WTC11 (cell line): Measurements from ENCODE around the gene LCE2B. TPM values are rescaled to one million over a fixed set of nuclear protein-coding genes. Genes with fewer than 3 reads are reported as not detected.

Experiments used
- ATAC-seq: fragments of 200-7000 bp; cut with Tn5 transposase; 2 replicates; pipeline ENCODE4 v1.10.0; 2021; ENCODE audit warnings: mild to moderate bottlenecking, moderate library complexity
- CTCF ChIA-PET: fragments of 300-600 bp; sonication (Branson Sonifier 250); formaldehyde crosslinking; loops from one replicate; lab custom pipeline; 2021; ENCODE audit warnings: antibody characterized with exemption; lab: Charles Lee
- POLR2A ChIA-PET: fragments of 350-600 bp; sonication (Branson Sonifier 250); formaldehyde crosslinking; loops from one replicate; lab custom pipeline; 2021; ENCODE audit warnings: antibody characterized with exemption; lab: Charles Lee
- DNase-seq: peaks from one replicate; pipeline ENCODE4 v3.0.0; 2021; ENCODE audit warnings: low spot score
- H3K27ac Mint-ChIP-seq: 2 replicates; pipeline ENCODE4 v1.8.0; 2021; ENCODE audit warnings: mixed read lengths
- H3K27me3 Mint-ChIP-seq: 2 replicates; pipeline ENCODE4 v1.8.0; 2021; ENCODE audit warnings: low read depth, mild to moderate bottlenecking, moderate library complexity, mixed read lengths
- H3K36me3 Mint-ChIP-seq: 2 replicates; pipeline ENCODE4 v1.8.0; 2021; ENCODE audit warnings: mixed read lengths
- H3K4me1 Mint-ChIP-seq: 2 replicates; pipeline ENCODE4 v1.8.0; 2022; ENCODE audit warnings: mixed read lengths
- H3K4me3 Mint-ChIP-seq: 2 replicates; pipeline ENCODE4 v1.8.0; 2021; ENCODE audit warnings: mild to moderate bottlenecking, moderate library complexity, mixed read lengths
- H3K9me3 Mint-ChIP-seq: 2 replicates; pipeline ENCODE4 v1.8.0; 2021; ENCODE audit warnings: mixed read lengths
- CBFB ChIP-seq: sonication (generic); formaldehyde crosslinking; IDR thresholded peaks from 2 replicates; pipeline ENCODE4 v1.8.1; 2022; ENCODE audit warnings: mild to moderate bottlenecking, low read depth, missing genetic modification reagents
- ETV6 ChIP-seq: sonication (generic); formaldehyde crosslinking; IDR thresholded peaks from 2 replicates; pipeline ENCODE4 v1.8.1; 2022; ENCODE audit warnings: mild to moderate bottlenecking, missing genetic modification reagents
- FOXP1 ChIP-seq: sonication (generic); formaldehyde crosslinking; IDR thresholded peaks from 2 replicates; pipeline ENCODE4 v1.8.0; 2022; ENCODE audit warnings: missing genetic modification reagents, mild to moderate bottlenecking, moderate library complexity, borderline replicate concordance
- GABPB1 ChIP-seq: sonication (generic); formaldehyde crosslinking; IDR thresholded peaks from 2 replicates; pipeline ENCODE4 v1.8.1; 2023; ENCODE audit warnings: mild to moderate bottlenecking, missing genetic modification reagents
- GRHL2 ChIP-seq: fragments of 250-450 bp; sonication (Bioruptor Pico); IDR thresholded peaks from 2 replicates; pipeline ENCODE4 v1.8.0; 2022; ENCODE audit warnings: mild to moderate bottlenecking, moderate library complexity; ENCODE audit not compliant: insufficient replicate concordance, severe bottlenecking
- GTF2I ChIP-seq: fragments of 250-450 bp; sonication (Bioruptor Pico); conservative IDR thresholded peaks from 2 replicates; pipeline ENCODE4 v1.4.0; 2021; ENCODE audit warnings: mild to moderate bottlenecking
- HMGA2 ChIP-seq: fragments of 250-450 bp; sonication (Bioruptor Pico); IDR thresholded peaks from 2 replicates; pipeline ENCODE4 v1.4.0; 2021; ENCODE audit warnings: mild to moderate bottlenecking, moderate library complexity
- JAZF1 ChIP-seq: fragments of 250-450 bp; sonication (Bioruptor Pico); IDR thresholded peaks from 2 replicates; pipeline ENCODE4 v1.9.0; 2021; ENCODE audit warnings: moderate library complexity, mild to moderate bottlenecking, inconsistent platforms
- JUN ChIP-seq: sonication (generic); formaldehyde crosslinking; IDR thresholded peaks from 2 replicates; pipeline ENCODE4 v1.8.0; 2023; ENCODE audit warnings: mild to moderate bottlenecking, missing genetic modification reagents
- KAT7 ChIP-seq: sonication (generic); formaldehyde crosslinking; IDR thresholded peaks from 2 replicates; pipeline ENCODE4 v1.8.1; 2023; ENCODE audit warnings: missing genetic modification reagents, mild to moderate bottlenecking, borderline replicate concordance
- MXD4 ChIP-seq: fragments of 250-450 bp; sonication (Bioruptor Pico); IDR thresholded peaks from 2 replicates; pipeline ENCODE4 v1.8.0; 2021; ENCODE audit warnings: mild to moderate bottlenecking, moderate library complexity, borderline replicate concordance
- NR3C1 ChIP-seq: sonication (generic); formaldehyde crosslinking; conservative IDR thresholded peaks from 2 replicates; pipeline ENCODE4 v1.8.1; 2023; ENCODE audit warnings: low read depth, mild to moderate bottlenecking, missing genetic modification reagents
- OVOL2 ChIP-seq: fragments of 250-450 bp; sonication (Bioruptor Pico); IDR thresholded peaks from 2 replicates; pipeline ENCODE4 v1.9.0; 2021; ENCODE audit warnings: mild to moderate bottlenecking, borderline replicate concordance
- SOX15 ChIP-seq: fragments of 250-450 bp; sonication (Bioruptor Pico); IDR thresholded peaks from 2 replicates; pipeline ENCODE4 v1.9.0; 2021; ENCODE audit warnings: mild to moderate bottlenecking
- total RNA-seq: library from RNA; stranded (reverse); gene quantifications from 3 replicates; pipeline ENCODE4 v1.2.3, GENCODE V29; 2021
- TF ChIP-seq, protein P1 (sequence below): sonication (generic); formaldehyde crosslinking; conservative IDR thresholded peaks from 2 replicates; pipeline ENCODE4 v1.8.1; 2023; ENCODE audit warnings: mild to moderate bottlenecking, low read depth, missing genetic modification reagents, moderate library complexity
- TF ChIP-seq, protein P2 (sequence below): sonication (generic); formaldehyde crosslinking; IDR thresholded peaks from 2 replicates; pipeline ENCODE4 v1.8.1; 2022; ENCODE audit warnings: low read depth, missing genetic modification reagents, borderline replicate concordance
- TF ChIP-seq, protein P3 (sequence below): fragments of 250-450 bp; sonication (Bioruptor Pico); IDR thresholded peaks from 2 replicates; pipeline ENCODE4 v1.9.0; 2021; ENCODE audit warnings: mild to moderate bottlenecking
- TF ChIP-seq, protein P4 (sequence below): sonication (generic); formaldehyde crosslinking; IDR thresholded peaks from 2 replicates; pipeline ENCODE4 v1.8.0; 2022; ENCODE audit warnings: mild to moderate bottlenecking, missing genetic modification reagents

LCE2B gene
- total RNA-seq, 1 experiment from 2014 or later, result not detected

DNA sequence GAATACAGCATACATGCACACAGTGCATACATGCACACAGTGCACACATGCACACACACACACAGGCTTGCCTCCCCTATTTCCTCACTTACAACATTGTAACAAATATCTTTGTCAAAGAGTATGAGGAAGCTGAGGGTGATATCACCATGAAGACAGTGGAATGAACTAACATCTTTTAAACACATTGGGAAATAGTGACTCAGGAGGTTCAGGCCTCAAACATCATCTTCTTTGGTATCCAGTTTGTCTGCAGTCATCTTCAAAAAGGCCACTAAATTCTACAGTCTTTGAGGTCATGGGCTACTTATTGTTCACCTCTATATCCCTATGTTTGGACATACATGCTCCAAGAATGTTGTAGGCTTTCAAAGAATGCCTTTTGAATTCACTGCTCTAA is 2.1 kb upstream of the LCE2B start (continued):
- TF ChIP-seq, protein P1, sequence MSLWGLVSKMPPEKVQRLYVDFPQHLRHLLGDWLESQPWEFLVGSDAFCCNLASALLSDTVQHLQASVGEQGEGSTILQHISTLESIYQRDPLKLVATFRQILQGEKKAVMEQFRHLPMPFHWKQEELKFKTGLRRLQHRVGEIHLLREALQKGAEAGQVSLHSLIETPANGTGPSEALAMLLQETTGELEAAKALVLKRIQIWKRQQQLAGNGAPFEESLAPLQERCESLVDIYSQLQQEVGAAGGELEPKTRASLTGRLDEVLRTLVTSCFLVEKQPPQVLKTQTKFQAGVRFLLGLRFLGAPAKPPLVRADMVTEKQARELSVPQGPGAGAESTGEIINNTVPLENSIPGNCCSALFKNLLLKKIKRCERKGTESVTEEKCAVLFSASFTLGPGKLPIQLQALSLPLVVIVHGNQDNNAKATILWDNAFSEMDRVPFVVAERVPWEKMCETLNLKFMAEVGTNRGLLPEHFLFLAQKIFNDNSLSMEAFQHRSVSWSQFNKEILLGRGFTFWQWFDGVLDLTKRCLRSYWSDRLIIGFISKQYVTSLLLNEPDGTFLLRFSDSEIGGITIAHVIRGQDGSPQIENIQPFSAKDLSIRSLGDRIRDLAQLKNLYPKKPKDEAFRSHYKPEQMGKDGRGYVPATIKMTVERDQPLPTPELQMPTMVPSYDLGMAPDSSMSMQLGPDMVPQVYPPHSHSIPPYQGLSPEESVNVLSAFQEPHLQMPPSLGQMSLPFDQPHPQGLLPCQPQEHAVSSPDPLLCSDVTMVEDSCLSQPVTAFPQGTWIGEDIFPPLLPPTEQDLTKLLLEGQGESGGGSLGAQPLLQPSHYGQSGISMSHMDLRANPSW (CRISPR knock-in tag), result no peak
- TF ChIP-seq OVOL2 (CRISPR knock-in tag), result no peak

DNA sequence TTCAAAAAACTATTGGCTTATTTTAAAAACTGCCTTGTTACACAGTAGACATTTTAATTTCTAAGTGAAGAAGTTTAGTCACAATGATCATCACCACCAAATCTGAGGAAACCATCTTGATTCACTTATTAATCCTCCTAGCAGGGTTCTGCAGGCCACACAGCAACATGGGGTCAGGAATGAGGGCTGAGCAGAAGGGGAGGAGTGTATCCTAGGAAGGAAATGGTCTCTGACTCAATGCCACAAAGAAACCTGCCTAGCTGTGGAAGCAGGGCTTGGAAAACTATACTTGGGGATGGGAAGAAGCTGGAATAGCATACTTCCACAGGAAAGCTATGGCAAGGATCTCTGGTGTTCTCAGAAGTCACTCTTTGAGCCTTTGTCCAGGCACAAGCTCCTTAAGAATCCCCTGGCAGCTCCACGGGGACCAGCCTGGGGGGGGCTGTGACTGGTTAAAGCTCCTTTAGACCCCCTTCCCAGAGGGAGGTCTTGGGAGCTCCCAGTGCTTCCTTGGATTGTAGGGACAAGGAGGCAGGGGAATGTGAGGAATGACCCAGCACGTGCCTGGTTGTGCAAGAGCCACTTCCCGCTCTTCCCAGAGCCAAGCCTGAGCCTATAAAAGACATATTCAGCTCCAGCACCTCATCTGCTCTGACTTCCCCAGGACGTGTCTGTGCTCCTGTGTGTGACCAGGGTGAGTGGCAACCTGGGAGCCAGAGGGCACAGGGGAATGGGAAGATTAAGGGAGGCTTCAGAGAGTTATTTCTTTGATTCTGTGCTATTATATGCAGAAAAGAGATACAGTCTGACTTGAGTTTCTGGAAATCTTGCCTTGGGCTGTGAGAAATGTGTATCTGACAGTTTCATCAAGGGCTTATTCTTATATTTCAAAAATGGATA is 12.0 kb downstream of the LCE2B start, which contains the start of gene LCE2A:
Gene LCE2A (plus strand): TSS at position 645 of the 900 bp plus-strand sequence. CDS start 557 bp downstream, outside the sequence.
- H3K9me3 Mint-ChIP-seq, result peaks cover 85% of the 10 kb centered on the region
- ATAC-seq, result no peak
- CTCF ChIA-PET, result no interaction called here

More for the DNA sequence above, 12.0 kb downstream of the LCE2B start, which contains the start of gene LCE2A:
- no peak for DNase-seq
- POLR2A ChIA-PET, result no interaction called here
- H3K4me1 Mint-ChIP-seq, result no peaks in the 10 kb centered on the region
- TF ChIP-seq, protein P2, sequence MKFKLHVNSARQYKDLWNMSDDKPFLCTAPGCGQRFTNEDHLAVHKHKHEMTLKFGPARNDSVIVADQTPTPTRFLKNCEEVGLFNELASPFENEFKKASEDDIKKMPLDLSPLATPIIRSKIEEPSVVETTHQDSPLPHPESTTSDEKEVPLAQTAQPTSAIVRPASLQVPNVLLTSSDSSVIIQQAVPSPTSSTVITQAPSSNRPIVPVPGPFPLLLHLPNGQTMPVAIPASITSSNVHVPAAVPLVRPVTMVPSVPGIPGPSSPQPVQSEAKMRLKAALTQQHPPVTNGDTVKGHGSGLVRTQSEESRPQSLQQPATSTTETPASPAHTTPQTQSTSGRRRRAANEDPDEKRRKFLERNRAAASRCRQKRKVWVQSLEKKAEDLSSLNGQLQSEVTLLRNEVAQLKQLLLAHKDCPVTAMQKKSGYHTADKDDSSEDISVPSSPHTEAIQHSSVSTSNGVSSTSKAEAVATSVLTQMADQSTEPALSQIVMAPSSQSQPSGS (CRISPR knock-in tag), result no peak
- TF ChIP-seq HMGA2 (CRISPR knock-in tag) (no peak), SOX15 (CRISPR knock-in tag) (no peak), GTF2I (CRISPR knock-in tag) (no peak), MXD4 (no peak), KAT7 (CRISPR knock-in tag) (no peak), GABPB1 (CRISPR knock-in tag) (no peak), NR3C1 (no peak), JUN (CRISPR knock-in tag) (no peak), JAZF1 (CRISPR knock-in tag) (no peak), ETV6 (no peak), GRHL2 (no peak), CBFB (no peak), FOXP1 (CRISPR knock-in tag) (no peak)
- TF ChIP-seq, protein P3, sequence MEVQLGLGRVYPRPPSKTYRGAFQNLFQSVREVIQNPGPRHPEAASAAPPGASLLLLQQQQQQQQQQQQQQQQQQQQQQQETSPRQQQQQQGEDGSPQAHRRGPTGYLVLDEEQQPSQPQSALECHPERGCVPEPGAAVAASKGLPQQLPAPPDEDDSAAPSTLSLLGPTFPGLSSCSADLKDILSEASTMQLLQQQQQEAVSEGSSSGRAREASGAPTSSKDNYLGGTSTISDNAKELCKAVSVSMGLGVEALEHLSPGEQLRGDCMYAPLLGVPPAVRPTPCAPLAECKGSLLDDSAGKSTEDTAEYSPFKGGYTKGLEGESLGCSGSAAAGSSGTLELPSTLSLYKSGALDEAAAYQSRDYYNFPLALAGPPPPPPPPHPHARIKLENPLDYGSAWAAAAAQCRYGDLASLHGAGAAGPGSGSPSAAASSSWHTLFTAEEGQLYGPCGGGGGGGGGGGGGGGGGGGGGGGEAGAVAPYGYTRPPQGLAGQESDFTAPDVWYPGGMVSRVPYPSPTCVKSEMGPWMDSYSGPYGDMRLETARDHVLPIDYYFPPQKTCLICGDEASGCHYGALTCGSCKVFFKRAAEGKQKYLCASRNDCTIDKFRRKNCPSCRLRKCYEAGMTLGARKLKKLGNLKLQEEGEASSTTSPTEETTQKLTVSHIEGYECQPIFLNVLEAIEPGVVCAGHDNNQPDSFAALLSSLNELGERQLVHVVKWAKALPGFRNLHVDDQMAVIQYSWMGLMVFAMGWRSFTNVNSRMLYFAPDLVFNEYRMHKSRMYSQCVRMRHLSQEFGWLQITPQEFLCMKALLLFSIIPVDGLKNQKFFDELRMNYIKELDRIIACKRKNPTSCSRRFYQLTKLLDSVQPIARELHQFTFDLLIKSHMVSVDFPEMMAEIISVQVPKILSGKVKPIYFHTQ (CRISPR knock-in tag), result no peak
- TF ChIP-seq, protein P1 (CRISPR knock-in tag), result no peak
- TF ChIP-seq, protein P4, sequence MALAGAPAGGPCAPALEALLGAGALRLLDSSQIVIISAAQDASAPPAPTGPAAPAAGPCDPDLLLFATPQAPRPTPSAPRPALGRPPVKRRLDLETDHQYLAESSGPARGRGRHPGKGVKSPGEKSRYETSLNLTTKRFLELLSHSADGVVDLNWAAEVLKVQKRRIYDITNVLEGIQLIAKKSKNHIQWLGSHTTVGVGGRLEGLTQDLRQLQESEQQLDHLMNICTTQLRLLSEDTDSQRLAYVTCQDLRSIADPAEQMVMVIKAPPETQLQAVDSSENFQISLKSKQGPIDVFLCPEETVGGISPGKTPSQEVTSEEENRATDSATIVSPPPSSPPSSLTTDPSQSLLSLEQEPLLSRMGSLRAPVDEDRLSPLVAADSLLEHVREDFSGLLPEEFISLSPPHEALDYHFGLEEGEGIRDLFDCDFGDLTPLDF (CRISPR knock-in tag), result no peak
- TF ChIP-seq, all 79 proteins: peak for 0
- no peak within 1 kb of the TSS for H3K27ac Mint-ChIP-seq
- H3K36me3 Mint-ChIP-seq, result peaks cover 75% of the 10 kb centered on the region
- peaks cover 9% of the 10 kb centered on the region for H3K27me3 Mint-ChIP-seq
- no peak within 1 kb of the TSS for H3K4me3 Mint-ChIP-seq
